Right lobe of liver (tissue), 4 donors: ENCODE data around the gene PCDHGC4.

ENCODE experiments used
- POLR2A ChIP-seq: fragments of 450-650 bp; IDR thresholded peaks from one replicate; pipeline ENCODE4 v1.6.1; 2017; ENCODE audit warnings: antibody characterized with exemption, mild to moderate bottlenecking
- TF ChIP-seq, protein P1 (sequence below), 4 donors: fragments of 200-600 bp in 3 of 4; fragments of 450-650 bp in 1 of 4; IDR thresholded peaks; one replicate each; pipeline versions ENCODE4 v1.5.1 to v1.8.0; 2016 to 2022; ENCODE audit warnings: antibody characterized with exemption in 4 of 4, mild to moderate bottlenecking in 2 of 4
- donor health status: DM: no; HTN: no; CAD: no.
- donor health status: DM: no; HTN: no; CAD: no.
- donor health status: DM: no; HTN: yes; CAD: no.

GRCh38 chr5:141490771-141491170 lies 5.9 kb downstream of the PCDHGC4 start:
- TF ChIP-seq, protein P1, sequence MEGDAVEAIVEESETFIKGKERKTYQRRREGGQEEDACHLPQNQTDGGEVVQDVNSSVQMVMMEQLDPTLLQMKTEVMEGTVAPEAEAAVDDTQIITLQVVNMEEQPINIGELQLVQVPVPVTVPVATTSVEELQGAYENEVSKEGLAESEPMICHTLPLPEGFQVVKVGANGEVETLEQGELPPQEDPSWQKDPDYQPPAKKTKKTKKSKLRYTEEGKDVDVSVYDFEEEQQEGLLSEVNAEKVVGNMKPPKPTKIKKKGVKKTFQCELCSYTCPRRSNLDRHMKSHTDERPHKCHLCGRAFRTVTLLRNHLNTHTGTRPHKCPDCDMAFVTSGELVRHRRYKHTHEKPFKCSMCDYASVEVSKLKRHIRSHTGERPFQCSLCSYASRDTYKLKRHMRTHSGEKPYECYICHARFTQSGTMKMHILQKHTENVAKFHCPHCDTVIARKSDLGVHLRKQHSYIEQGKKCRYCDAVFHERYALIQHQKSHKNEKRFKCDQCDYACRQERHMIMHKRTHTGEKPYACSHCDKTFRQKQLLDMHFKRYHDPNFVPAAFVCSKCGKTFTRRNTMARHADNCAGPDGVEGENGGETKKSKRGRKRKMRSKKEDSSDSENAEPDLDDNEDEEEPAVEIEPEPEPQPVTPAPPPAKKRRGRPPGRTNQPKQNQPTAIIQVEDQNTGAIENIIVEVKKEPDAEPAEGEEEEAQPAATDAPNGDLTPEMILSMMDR (IDR thresholded peaks at IDR 0.05) = no peak
- no peak for TF ChIP-seq POLR2A
